NCI-H128 (cell line): ENCODE measurements around the gene CDK6.

Experiments used
- DNase-seq: peaks from one replicate; lab custom pipeline; 2025; ENCODE audit not compliant: unreplicated experiment; lab: John Stamatoyannopoulos, UW

CDK6 gene

DNA sequence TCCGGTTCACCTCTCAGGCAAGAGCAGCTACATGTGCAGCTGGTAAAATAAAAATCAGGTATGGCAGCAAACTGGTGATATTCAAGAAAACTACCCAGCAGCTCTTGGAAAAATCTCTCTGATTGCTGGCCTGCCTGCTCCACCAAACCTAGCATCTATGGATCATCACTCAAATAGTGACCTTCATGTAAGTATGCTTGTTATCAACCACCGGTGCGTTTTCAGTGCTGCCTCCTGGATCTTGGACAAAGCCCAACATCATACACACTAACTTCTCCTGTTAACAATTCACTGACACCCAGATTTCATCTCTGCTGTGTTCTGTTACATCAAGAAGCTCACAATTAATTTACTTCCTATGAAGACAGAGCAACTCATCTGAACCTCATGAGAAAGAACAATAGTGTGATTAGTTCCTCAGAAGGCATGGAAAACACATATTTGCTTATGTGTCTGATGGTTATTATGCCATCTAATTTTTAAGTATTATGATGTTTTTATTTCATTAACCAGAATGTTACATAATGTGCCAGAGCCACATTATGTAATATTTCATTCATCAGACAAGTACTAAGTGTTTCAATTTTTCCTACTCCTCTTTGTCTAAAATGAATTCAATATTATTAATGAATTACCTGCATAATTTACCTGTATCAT, 8.8 kb downstream of the CDK6 start:
- no peak for DNase-seq

- DNase-seq = no peak
These were observed 10.0 kb downstream of the CDK6 start for GRCh38 chr7:92826258-92826938.

DNA sequence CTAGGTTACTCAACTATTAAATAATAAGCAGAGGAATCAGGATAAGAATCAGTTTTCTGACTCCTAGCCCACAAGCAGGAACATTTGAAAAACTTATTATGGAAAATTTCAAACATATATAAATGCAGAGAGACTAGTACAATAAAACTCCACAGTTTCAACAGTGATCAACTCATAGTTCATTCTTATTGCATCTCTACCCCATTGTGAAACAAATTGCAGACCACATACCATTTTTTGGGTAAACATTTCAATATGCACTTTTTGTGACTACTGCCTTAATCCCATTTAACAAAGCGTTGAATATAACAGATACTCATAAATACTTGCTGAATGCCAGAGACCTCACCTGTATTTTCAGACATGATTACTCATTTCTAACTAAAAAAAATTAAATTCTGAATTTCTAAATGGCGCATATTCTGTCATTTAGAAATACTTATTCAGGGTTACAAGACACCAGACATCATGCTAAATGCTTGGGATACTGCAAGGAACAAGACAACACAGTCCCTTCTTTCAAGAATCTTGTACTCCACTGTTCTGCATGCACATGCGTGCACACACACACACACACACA, 11.4 kb downstream of the CDK6 start:
- DNase-seq = no peak

GRCh38 chr7:92824450-92824849, 11.9 kb downstream of the CDK6 start:
- DNase-seq = no peak

DNA sequence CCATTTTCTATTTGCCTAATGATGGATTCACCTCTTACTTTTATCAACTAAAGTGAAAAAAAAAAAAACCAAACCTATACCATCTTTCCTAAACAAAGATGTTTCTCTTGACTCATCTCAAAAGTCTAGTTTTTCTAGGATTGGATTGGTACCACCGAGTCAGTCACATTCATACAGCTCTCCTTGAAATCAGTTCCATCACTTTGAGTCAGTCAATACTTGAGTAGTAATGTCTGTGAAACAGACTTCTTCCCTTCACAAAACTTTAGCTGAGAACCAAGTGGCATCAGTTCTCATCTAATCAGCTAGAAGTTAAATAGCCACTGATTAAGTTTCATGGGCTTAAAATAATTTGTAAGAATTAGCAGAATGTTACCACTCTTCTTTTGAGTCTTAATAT, 13.3 kb downstream of the CDK6 start:
- no peak for DNase-seq

DNA sequence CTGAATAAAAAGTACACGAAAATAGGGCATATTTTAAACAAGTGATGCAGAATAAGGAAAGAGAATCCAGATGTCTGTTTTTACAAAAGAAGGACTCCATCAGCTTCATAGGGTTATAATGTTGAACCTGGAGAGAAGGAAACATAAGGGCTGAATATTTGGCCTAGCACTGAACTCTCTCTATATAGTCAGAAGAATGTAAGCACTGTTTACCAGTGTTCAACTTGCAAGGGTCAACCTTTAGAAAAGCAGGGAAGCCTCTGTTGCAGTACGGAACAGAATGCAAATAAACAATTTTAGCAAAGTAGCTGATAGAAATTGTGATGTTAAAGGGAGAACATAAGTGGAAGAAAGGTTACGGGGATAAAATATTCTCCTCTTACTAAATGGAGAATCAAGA, 16.2 kb downstream of the CDK6 start:
- DNase-seq = no peak

DNA sequence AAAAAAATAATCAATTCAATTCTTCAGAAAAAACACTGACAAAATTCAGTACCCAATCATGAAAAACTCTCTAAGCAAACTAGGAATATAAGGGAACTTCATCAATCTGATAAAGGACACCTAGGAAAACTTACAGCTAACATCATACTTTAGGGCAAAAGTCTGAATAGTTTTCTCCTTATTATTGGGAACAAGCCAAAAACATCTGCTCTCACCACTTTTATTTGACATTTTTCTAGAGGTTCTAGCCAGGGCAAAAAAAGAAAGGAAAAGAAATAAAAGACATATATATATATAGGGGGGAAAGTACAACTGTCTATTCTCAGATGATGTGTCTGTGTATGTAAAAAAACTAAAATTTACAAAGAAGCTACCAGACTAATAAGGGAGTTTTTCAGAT, 19.0 kb downstream of the CDK6 start:
- no peak for DNase-seq

GRCh38 chr7:92815412-92815811, 21.0 kb downstream of the CDK6 start:
- no peak for DNase-seq

- no peak for DNase-seq
These were observed 22.9 kb downstream of the CDK6 start for GRCh38 chr7:92813390-92814024.

DNA sequence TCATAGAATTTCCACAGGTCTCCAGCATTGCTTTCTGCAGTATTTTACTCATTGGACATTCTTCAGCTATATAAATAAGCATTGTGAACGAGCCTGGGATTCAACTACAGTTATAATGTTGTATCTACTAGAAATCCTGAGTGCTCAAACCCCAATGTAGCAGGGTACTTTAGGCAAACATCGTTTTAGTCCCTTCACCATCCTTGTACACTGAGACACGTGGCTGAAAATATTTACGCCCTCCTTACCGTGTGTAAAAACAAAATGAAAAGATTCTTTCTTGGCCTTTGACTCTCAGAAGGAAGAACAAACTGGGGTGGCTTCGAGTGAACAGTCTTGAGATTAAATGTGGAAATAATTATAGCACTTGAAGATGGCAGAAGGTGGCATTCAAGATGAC, 25.2 kb downstream of the CDK6 start:
- DNase-seq = no peak

DNA sequence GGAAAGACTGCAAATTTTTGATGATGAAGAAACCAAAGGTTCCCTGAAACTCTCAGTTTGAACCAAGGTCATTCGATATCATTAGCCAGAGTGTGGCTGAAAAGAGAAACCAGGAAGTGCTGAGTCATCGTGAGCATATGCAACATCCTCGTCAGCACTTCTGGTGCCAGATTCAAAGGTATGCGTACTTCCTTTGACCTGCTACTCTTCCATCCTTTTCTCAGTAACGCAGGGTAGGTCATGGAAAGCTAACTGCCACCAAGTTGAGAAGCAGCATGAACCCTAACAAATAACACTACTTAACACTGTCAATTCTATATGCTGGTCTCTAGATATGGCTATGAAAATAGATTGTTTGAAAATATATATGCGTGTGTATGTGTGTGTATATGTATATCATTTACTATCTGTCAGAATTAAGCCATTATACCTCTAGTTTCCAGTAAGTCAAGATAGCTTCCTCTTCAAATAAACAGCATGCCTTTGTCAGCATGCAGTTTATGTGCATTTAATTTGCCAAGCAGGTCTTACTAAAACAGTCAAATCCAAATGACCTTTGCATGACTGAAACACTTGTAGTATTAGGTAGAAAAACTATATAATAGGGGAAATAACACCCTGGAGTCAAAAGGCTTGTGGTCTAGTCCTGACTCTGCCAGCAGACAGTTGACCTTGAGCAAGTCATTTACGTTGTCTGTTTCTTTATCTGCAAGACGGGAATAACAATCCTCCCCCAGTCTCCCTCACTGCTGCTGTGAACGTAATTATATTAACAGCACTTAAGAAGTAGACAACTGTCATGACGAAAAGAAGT, 26.4 kb downstream of the CDK6 start:
- no peak for DNase-seq

- DNase-seq = no peak
These were observed 27.0 kb downstream of the CDK6 start for GRCh38 chr7:92809397-92809759.

GRCh38 chr7:92808635-92809034, 27.7 kb downstream of the CDK6 start:
- no peak for DNase-seq

- DNase-seq = no peak
These were observed 28.4 kb downstream of the CDK6 start for GRCh38 chr7:92808006-92808405.

DNA sequence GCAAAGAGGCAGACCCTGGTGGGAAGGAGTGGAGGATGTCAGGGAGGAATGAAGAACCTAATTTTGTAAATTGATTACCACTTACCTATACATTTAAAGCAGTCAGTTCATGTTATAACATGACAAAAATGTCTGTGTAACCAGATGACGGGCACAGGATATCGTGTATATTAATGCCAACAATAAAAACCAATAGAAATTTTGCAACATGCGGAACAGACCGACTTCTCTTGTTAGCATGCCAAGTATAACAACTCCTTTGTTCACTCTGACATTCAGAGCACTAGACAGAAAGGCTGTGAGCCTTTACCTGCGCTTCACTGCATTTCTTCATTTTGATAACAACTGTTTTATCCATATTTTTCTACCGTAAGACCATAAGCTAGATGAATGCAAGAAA, 29.9 kb downstream of the CDK6 start:
- DNase-seq = no peak

- no peak for DNase-seq
These were observed 34.0 kb downstream of the CDK6 start for GRCh38 chr7:92802406-92802805.

- DNase-seq = no peak
These were observed 36.7 kb downstream of the CDK6 start for GRCh38 chr7:92799446-92800211.

GRCh38 chr7:92798517-92799249, 37.7 kb downstream of the CDK6 start:
- no peak for DNase-seq

DNA sequence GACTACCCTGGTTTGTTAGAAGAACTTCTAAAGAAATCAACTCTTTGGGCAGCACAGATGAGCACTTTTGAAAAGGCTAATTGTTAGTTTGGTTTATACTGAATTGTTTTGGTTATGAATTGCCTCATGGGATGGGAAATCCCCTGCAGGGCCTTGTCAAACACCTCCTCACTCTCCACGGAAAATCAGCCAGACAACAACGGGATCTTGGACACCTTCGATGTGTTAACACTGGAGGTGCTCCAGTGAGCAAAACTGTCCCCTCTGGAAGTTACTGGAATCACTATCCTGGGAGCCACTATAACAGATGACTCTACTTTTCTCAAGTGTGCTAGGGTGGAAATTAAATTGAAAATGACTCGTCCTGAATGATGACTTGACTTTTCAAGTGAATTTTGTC, 38.7 kb downstream of the CDK6 start:
- no peak for DNase-seq

- DNase-seq = no peak
These were observed 39.1 kb downstream of the CDK6 start for GRCh38 chr7:92797284-92797683.
